Measurements from ENCODE around the gene G6PC2. TPM values are rescaled to one million over a fixed set of nuclear protein-coding genes. Genes with fewer than 3 reads are reported as not detected.

Gene G6PC2
- total RNA-seq, 1 donor from 2014 or later = not detected

DNA sequence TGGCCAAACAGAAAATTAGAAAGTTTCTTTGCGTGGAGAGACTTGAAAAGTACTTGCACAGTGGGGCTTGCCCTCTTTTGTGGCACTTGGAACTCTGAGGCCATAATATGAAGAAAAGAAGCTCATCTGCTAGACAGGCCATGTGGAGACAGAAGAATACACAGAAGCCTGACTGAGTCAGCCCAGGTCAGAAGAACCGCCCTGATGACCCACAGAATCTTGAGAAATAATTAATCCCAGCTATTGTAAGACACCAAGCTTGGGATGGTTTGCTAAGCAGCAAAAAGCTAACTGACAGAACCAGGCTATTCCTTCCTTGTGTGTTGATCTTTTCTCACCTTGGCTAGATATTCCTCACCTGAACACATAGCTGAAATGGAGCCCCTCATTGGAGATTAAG lies 33.7 kb downstream of the G6PC2 start:
- H3K4me3 Mint-ChIP-seq (ENCODE audit: unreplicated experiment) = no peak overlapping the region
- H3K9me3 Mint-ChIP-seq (ENCODE audit: unreplicated experiment) = no peaks in the 10 kb centered on the region
- no peaks in the 10 kb centered on the region for H3K36me3 Mint-ChIP-seq (ENCODE audit: unreplicated experiment)
- H3K4me1 Mint-ChIP-seq (ENCODE audit: low read depth, unreplicated experiment) = no peaks in the 10 kb centered on the region
- no peak for DNase-seq
- no peak overlapping the region for H3K27ac Mint-ChIP-seq (ENCODE audit: unreplicated experiment)
- no peaks in the 10 kb centered on the region for H3K27me3 Mint-ChIP-seq (ENCODE audit: unreplicated experiment)
- TF ChIP-seq, protein P1, sequence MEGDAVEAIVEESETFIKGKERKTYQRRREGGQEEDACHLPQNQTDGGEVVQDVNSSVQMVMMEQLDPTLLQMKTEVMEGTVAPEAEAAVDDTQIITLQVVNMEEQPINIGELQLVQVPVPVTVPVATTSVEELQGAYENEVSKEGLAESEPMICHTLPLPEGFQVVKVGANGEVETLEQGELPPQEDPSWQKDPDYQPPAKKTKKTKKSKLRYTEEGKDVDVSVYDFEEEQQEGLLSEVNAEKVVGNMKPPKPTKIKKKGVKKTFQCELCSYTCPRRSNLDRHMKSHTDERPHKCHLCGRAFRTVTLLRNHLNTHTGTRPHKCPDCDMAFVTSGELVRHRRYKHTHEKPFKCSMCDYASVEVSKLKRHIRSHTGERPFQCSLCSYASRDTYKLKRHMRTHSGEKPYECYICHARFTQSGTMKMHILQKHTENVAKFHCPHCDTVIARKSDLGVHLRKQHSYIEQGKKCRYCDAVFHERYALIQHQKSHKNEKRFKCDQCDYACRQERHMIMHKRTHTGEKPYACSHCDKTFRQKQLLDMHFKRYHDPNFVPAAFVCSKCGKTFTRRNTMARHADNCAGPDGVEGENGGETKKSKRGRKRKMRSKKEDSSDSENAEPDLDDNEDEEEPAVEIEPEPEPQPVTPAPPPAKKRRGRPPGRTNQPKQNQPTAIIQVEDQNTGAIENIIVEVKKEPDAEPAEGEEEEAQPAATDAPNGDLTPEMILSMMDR (IDR thresholded peaks at IDR 0.05; ENCODE audit: partially characterized antibody, unreplicated experiment) = no peak

DNA sequence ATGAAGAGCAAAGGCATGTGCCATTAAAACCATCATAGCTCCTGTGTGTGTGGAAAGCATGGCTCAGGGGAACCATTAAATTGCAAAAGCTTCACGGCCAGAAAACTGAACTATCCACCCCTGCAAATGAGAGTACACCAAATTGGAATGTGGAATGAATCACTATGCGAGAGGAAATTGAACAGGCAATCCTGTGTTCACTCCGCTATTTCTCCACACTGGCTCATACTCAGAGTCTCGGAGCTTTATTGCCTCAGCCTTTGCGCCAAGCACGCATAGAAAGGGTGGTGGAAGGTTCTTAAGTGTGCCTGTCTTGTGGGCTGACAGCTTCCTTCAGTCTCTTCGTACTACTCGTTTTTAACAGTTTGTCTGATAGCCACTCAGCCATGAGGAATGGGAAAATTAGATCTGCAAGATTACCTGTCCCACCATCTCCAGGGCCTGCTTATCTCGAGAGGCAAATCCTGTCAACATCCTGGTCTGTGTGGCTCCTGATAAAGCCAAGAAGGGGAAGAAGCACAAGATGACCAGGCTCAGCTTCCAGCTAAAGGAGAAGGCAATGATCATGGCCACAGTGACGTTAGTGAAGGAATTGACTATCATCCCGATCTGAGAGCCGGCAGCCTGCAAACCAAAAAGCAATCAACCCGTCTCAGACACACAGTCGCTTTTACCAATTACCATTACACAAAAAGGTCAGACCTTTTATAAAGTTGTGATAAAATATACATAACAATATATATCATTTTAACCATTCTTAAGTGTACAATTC lies 34.9 kb downstream of the G6PC2 start:
- TF ChIP-seq, protein P1 (IDR thresholded peaks at IDR 0.05; ENCODE audit: partially characterized antibody, unreplicated experiment) = no peak
- no peaks in the 10 kb centered on the region for H3K9me3 Mint-ChIP-seq (ENCODE audit: unreplicated experiment)

DNA sequence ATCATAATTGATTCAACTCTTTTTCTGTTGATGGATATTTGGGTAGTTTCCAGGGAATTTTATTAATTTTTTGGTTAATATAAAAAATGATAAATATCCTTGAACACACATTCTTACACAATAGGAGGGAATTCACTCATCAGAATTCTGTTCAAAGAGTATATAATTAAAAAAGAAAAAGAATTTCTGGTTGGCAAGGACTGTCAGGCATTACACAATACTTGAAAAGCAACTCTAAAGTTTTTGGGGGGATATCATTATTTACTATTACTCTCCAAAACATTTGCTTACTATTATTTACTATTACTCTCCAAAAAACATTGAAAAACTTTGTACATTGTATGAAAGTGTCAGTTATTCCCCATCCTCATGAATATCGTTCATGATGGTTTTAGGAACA lies 38.0 kb downstream of the G6PC2 start:
- TF ChIP-seq, protein P1 (IDR thresholded peaks at IDR 0.05; ENCODE audit: partially characterized antibody, unreplicated experiment) = no peak
- H3K36me3 Mint-ChIP-seq (ENCODE audit: unreplicated experiment) = no peaks in the 10 kb centered on the region
- no peak overlapping the region for H3K4me3 Mint-ChIP-seq (ENCODE audit: unreplicated experiment)
- no peaks in the 10 kb centered on the region for H3K27me3 Mint-ChIP-seq (ENCODE audit: unreplicated experiment)
- peaks cover 2% of the 10 kb centered on the region for H3K9me3 Mint-ChIP-seq (ENCODE audit: unreplicated experiment)
- no peak for DNase-seq
- no peak overlapping the region for H3K27ac Mint-ChIP-seq (ENCODE audit: unreplicated experiment)
- H3K4me1 Mint-ChIP-seq (ENCODE audit: low read depth, unreplicated experiment) = peaks cover 2% of the 10 kb centered on the region

More for the DNA sequence above, 34.9 kb downstream of the G6PC2 start:
- H3K4me1 Mint-ChIP-seq (ENCODE audit: low read depth, unreplicated experiment) = no peaks in the 10 kb centered on the region
- no peak for DNase-seq
- no peak overlapping the region for H3K27ac Mint-ChIP-seq (ENCODE audit: unreplicated experiment)
- no peak overlapping the region for H3K4me3 Mint-ChIP-seq (ENCODE audit: unreplicated experiment)
- H3K27me3 Mint-ChIP-seq (ENCODE audit: unreplicated experiment) = no peaks in the 10 kb centered on the region
- no peaks in the 10 kb centered on the region for H3K36me3 Mint-ChIP-seq (ENCODE audit: unreplicated experiment)

DNA sequence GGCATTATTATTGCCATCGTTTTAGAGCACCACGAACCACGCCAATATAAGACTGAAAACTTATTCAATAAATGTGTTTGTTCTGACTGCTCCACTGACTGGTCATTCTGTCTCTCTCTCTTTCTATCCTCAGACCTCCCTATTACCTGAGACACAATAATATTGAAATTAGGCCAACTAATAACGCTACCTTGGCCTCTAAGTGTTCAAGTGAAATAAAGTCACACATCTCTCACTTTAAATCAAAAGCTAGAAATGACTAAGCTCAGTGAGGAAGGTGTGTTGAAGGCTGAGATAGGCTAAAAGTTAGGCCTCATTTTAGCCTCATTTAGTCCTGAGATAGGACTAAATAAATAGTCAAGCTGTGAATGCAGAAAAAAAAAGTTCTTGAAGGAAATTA lies 38.8 kb downstream of the G6PC2 start:
- TF ChIP-seq, protein P1 (IDR thresholded peaks at IDR 0.05; ENCODE audit: partially characterized antibody, unreplicated experiment) = no peak
- peaks cover 4% of the 10 kb centered on the region for H3K4me1 Mint-ChIP-seq (ENCODE audit: low read depth, unreplicated experiment)
- H3K27me3 Mint-ChIP-seq (ENCODE audit: unreplicated experiment) = no peaks in the 10 kb centered on the region
- no peak for DNase-seq
- no peak overlapping the region for H3K27ac Mint-ChIP-seq (ENCODE audit: unreplicated experiment)
- no peak overlapping the region for H3K4me3 Mint-ChIP-seq (ENCODE audit: unreplicated experiment)
- no peaks in the 10 kb centered on the region for H3K36me3 Mint-ChIP-seq (ENCODE audit: unreplicated experiment)
- H3K9me3 Mint-ChIP-seq (ENCODE audit: unreplicated experiment) = peaks cover 3% of the 10 kb centered on the region

DNA sequence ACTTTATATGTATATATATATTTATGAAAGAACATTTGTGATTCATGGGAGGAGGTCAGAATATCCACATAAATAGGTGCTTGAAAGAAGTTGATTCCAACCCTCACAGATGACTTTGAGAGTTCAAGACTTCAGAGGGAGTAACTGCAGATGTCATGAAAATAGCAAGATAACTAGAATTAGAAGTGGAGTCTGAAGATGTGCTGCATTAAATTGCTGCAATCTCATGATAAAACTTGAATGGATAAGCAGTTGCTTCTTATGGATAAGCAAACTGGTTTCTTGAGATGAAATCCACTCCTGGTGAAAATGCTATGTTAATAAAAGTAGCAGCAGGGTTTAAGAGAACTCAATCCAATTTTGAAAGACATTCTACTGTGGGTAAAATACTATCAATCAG lies 40.2 kb downstream of the G6PC2 start:
- no peak for DNase-seq
- Mint-ChIP-seq H3K36me3 (ENCODE audit: unreplicated experiment) (no peaks in the 10 kb centered on the region), H3K9me3 (ENCODE audit: unreplicated experiment) (peaks cover 3% of the 10 kb centered on the region), H3K27me3 (ENCODE audit: unreplicated experiment) (no peaks in the 10 kb centered on the region), H3K4me3 (ENCODE audit: unreplicated experiment) (no peak overlapping the region), H3K27ac (ENCODE audit: unreplicated experiment) (no peak overlapping the region), H3K4me1 (ENCODE audit: low read depth, unreplicated experiment) (peaks cover 4% of the 10 kb centered on the region)
- TF ChIP-seq, protein P1 (IDR thresholded peaks at IDR 0.05; ENCODE audit: partially characterized antibody, unreplicated experiment) = no peak
